Measurements from ENCODE around the gene ANKFY1.

The ANKFY1 gene

GRCh38 chr17:4263282-4264215 lies at the start of gene ANKFY1:
ANKFY1 (minus strand) TSS chr17:4263979; CDS start chr17:4263941, 38 bp downstream.
- peak; percentile 83 to 92 for DNase-seq

GRCh38 chr17:4310354-4311060 lies 46.7 kb upstream of the ANKFY1 start:
- no peak for DNase-seq

- DNase-seq: no peak
Measured at GRCh38 chr17:4309897-4310296, 46.1 kb upstream of the ANKFY1 start.

- no peak for DNase-seq
Measured at GRCh38 chr17:4307179-4307930, 43.6 kb upstream of the ANKFY1 start.

- no peak for DNase-seq
Measured at GRCh38 chr17:4305224-4305623, 41.4 kb upstream of the ANKFY1 start.

- peak in 1 of 2 experiments; percentile 35 for DNase-seq
Measured at GRCh38 chr17:4304417-4305027, 40.7 kb upstream of the ANKFY1 start.

GRCh38 chr17:4301066-4301465 lies 37.3 kb upstream of the ANKFY1 start:
- DNase-seq: no peak

GRCh38 chr17:4297351-4297750 lies 33.6 kb upstream of the ANKFY1 start:
- DNase-seq: no peak

GRCh38 chr17:4295686-4296085 lies 31.9 kb upstream of the ANKFY1 start:
- no peak for DNase-seq

- no peak for DNase-seq
Measured at GRCh38 chr17:4293572-4293971, 29.8 kb upstream of the ANKFY1 start.

GRCh38 chr17:4287710-4288109 lies 23.9 kb upstream of the ANKFY1 start:
- DNase-seq: no peak

- DNase-seq: no peak
Measured at GRCh38 chr17:4276514-4276913, 12.7 kb upstream of the ANKFY1 start.

- no peak for DNase-seq
Measured at GRCh38 chr17:4272972-4273368, 9.2 kb upstream of the ANKFY1 start.

GRCh38 chr17:4272213-4272971 lies 8.6 kb upstream of the ANKFY1 start:
- no peak for DNase-seq

GRCh38 chr17:4270736-4271135 lies 7.0 kb upstream of the ANKFY1 start:
- no peak for DNase-seq

- no peak for DNase-seq
Measured at GRCh38 chr17:4269915-4270314, 6.1 kb upstream of the ANKFY1 start.

GRCh38 chr17:4267402-4267801 lies 3.6 kb upstream of the ANKFY1 start:
- no peak for DNase-seq

- DNase-seq: no peak
Measured at GRCh38 chr17:4266550-4266949, 2.8 kb upstream of the ANKFY1 start.

- DNase-seq: no peak
Measured at GRCh38 chr17:4262703-4263102, 1.1 kb downstream of the ANKFY1 start.

- DNase-seq: no peak
Measured at GRCh38 chr17:4261452-4261851, 2.3 kb downstream of the ANKFY1 start.

- no peak for DNase-seq
Measured at GRCh38 chr17:4258867-4259266, 4.9 kb downstream of the ANKFY1 start.

GRCh38 chr17:4256952-4257351 lies 6.8 kb downstream of the ANKFY1 start:
- DNase-seq: no peak
